ENCODE data around the gene SORCS1. TPM values are rescaled to one million over a fixed set of nuclear protein-coding genes. Genes with fewer than 3 reads are reported as not detected.

The SORCS1 gene
- total and polyA plus RNA-seq, 2 donors (not counting 1 experiment from before 2014, with no cell fraction given) = under 0.01 to 0.01 TPM

GRCh38 chr10:106648534-106649481, 515.7 kb downstream of the SORCS1 start:
- DNase-seq (ENCODE audit: low read depth in 2 of 2) = no peak
- no peaks in the 10 kb centered on the region for H4K20me1 ChIP-seq (ENCODE audit: control insufficient read depth, extremely low read depth, insufficient read depth, low read length)
- H2AFZ ChIP-seq (ENCODE audit: low read length) = no peak overlapping the region
- H3K4me2 ChIP-seq (ENCODE audit: extremely low read depth, insufficient read depth, low read length) = no peak overlapping the region
- no peaks in the 10 kb centered on the region for H3K36me3 ChIP-seq (ENCODE audit: control insufficient read depth, insufficient read depth, low read length)
- no peaks in the 10 kb centered on the region for H3K27me3 ChIP-seq (ENCODE audit: control insufficient read depth, insufficient read depth, low read length)
- no peaks in the 10 kb centered on the region for H3K4me1 ChIP-seq (ENCODE audit: control insufficient read depth, extremely low read depth, insufficient read depth, low read length)
- no peaks in the 10 kb centered on the region for H3K9me3 ChIP-seq (ENCODE audit: control insufficient read depth, insufficient read depth, low read depth, low read length)
- no peak overlapping the region for H3K4me3 ChIP-seq (replicated peaks in 1 of 4; ENCODE audit: control extremely low read depth in 1 of 4, insufficient read depth in 1 of 4, low read depth in 3 of 4, low read length in 4 of 4)
- H3K27ac ChIP-seq (ENCODE audit: insufficient read depth, low read length) = no peak overlapping the region
- no peak overlapping the region for H3K9ac ChIP-seq (ENCODE audit: insufficient read depth, low read length)
- no peaks in the 10 kb centered on the region for H3K79me2 ChIP-seq (ENCODE audit: control insufficient read depth, insufficient read depth, low read length)
- TF ChIP-seq CTCF (conservative IDR thresholded peaks at IDR 0.05 in 1 of 2, IDR thresholded peaks at IDR 0.05 in 1 of 2; ENCODE audit: low read depth in 1 of 2, low read length in 2 of 2) (no peak), EZH2 (IDR thresholded peaks at IDR 0.05; ENCODE audit: low read length, missing control alignments) (no peak)

DNA sequence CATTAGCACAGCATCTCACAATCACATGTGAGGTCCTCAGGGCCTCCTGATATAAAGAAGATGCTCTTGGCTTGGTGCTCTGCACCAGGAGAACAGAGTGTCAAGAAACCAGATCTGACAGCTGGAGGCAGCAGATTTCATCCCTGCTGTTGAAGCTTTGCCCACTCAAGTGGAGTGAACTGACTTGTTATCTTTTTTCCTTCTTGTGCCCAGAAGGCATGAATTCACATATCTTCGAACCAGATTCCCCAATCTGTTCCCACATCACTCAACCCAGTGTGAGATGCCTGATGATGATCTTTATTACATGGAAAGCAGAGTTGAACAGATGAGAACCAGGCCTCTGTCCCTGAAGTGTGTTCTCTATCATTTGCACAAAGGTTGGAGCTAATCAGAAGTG, 521.0 kb downstream of the SORCS1 start:
- Histone ChIP-seq H2AFZ (ENCODE audit: low read length) (no peak overlapping the region), H4K20me1 (ENCODE audit: control insufficient read depth, extremely low read depth, insufficient read depth, low read length) (no peaks in the 10 kb centered on the region), H3K79me2 (ENCODE audit: control insufficient read depth, insufficient read depth, low read length) (no peaks in the 10 kb centered on the region), H3K27me3 (ENCODE audit: control insufficient read depth, insufficient read depth, low read length) (no peaks in the 10 kb centered on the region), H3K4me2 (ENCODE audit: extremely low read depth, insufficient read depth, low read length) (no peak overlapping the region), H3K27ac (ENCODE audit: insufficient read depth, low read length) (no peak overlapping the region), H3K9ac (ENCODE audit: insufficient read depth, low read length) (no peak overlapping the region), H3K36me3 (ENCODE audit: control insufficient read depth, insufficient read depth, low read length) (no peaks in the 10 kb centered on the region), H3K9me3 (ENCODE audit: control insufficient read depth, insufficient read depth, low read depth, low read length) (no peaks in the 10 kb centered on the region), H3K4me3 (replicated peaks in 1 of 4; ENCODE audit: control extremely low read depth in 1 of 4, insufficient read depth in 1 of 4, low read depth in 3 of 4, low read length in 4 of 4) (no peak overlapping the region), H3K4me1 (ENCODE audit: control insufficient read depth, extremely low read depth, insufficient read depth, low read length) (no peaks in the 10 kb centered on the region)
- DNase-seq (ENCODE audit: low read depth in 2 of 2) = no peak
- TF ChIP-seq CTCF (conservative IDR thresholded peaks at IDR 0.05 in 1 of 2, IDR thresholded peaks at IDR 0.05 in 1 of 2; ENCODE audit: low read depth in 1 of 2, low read length in 2 of 2) (no peak), EZH2 (IDR thresholded peaks at IDR 0.05; ENCODE audit: low read length, missing control alignments) (no peak)

DNA sequence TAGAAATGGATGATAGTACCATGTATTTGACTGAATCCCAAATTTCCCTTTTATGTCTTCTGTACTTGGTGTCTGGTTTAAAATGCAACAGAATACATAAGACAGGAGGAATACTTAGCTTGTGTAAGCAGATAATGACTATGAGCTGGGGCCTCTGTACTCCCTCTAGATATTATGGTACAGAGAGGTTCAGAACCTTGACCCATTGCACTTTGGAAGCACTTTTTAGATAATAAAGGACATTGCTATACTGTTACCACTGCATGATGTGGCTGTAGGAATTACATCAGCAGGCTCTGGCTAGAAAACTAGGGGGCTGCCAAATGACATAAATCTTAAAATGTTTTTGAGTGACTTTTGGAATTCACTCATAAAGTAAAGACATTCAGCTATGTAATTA, 526.6 kb downstream of the SORCS1 start:
- DNase-seq (ENCODE audit: low read depth in 2 of 2) = no peak
- no peak overlapping the region for H3K4me3 ChIP-seq (replicated peaks in 1 of 4; ENCODE audit: control extremely low read depth in 1 of 4, insufficient read depth in 1 of 4, low read depth in 3 of 4, low read length in 4 of 4)
- no peaks in the 10 kb centered on the region for H3K4me1 ChIP-seq (ENCODE audit: control insufficient read depth, extremely low read depth, insufficient read depth, low read length)
- H3K36me3 ChIP-seq (ENCODE audit: control insufficient read depth, insufficient read depth, low read length) = no peaks in the 10 kb centered on the region
- H2AFZ ChIP-seq (ENCODE audit: low read length) = no peak overlapping the region
- H3K9me3 ChIP-seq (ENCODE audit: control insufficient read depth, insufficient read depth, low read depth, low read length) = no peaks in the 10 kb centered on the region
- TF ChIP-seq EZH2 (IDR thresholded peaks at IDR 0.05; ENCODE audit: low read length, missing control alignments) (no peak), CTCF (conservative IDR thresholded peaks at IDR 0.05 in 1 of 2, IDR thresholded peaks at IDR 0.05 in 1 of 2; ENCODE audit: low read depth in 1 of 2, low read length in 2 of 2) (no peak)
- H3K4me2 ChIP-seq (ENCODE audit: extremely low read depth, insufficient read depth, low read length) = no peak overlapping the region
- H3K79me2 ChIP-seq (ENCODE audit: control insufficient read depth, insufficient read depth, low read length) = no peaks in the 10 kb centered on the region
- H3K27ac ChIP-seq (ENCODE audit: insufficient read depth, low read length) = no peak overlapping the region
- H3K9ac ChIP-seq (ENCODE audit: insufficient read depth, low read length) = no peak overlapping the region
- no peaks in the 10 kb centered on the region for H4K20me1 ChIP-seq (ENCODE audit: control insufficient read depth, extremely low read depth, insufficient read depth, low read length)
- no peaks in the 10 kb centered on the region for H3K27me3 ChIP-seq (ENCODE audit: control insufficient read depth, insufficient read depth, low read length)
